Ecto neural progenitor cell (in vitro differentiated cells): ENCODE measurements around the gene MYRF.

Experiments used
- DNase-seq: peaks from one replicate; pipeline ENCODE4 v3.0.0-alpha.2; 2018; ENCODE audit warnings: low spot score

Gene MYRF

GRCh38 chr11:61718621-61719302, 33.7 kb upstream of the MYRF start:
- peak; percentile 84 for DNase-seq

GRCh38 chr11:61719978-61720377, 32.5 kb upstream of the MYRF start:
- DNase-seq, result no peak

GRCh38 chr11:61720597-61720996, 31.8 kb upstream of the MYRF start:
- no peak for DNase-seq

- no peak for DNase-seq
These were observed 28.0 kb upstream of the MYRF start for GRCh38 chr11:61724437-61724836.

DNA sequence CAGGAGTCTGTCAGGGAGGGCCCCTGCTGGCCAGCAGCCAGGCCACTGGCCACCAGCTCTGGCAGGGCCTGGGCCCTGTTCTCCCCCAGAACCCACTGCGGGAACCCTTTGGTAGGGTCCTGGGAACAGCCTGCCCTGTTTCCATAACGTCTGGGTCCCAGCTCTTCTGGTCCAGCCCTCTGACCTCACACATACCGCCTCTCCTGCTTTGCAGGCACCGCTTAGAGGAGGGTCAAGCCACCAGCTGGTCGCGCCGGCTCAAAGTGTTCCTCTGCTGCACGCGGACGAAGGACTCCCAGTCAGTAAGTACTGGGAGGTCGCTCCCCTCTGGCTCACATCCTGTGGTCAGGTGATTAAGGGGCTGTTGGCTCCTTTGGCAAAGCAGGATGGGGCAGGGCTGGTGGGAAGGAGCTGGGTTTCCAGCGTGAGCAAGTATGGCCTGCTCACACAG, 26.6 kb upstream of the MYRF start:
- no peak for DNase-seq

GRCh38 chr11:61726775-61727174, 25.7 kb upstream of the MYRF start:
- no peak for DNase-seq

GRCh38 chr11:61727401-61727811, 25.0 kb upstream of the MYRF start:
- no peak for DNase-seq

GRCh38 chr11:61728066-61728939, 24.1 kb upstream of the MYRF start:
- no peak for DNase-seq

- DNase-seq, result no peak
These were observed 23.6 kb upstream of the MYRF start for GRCh38 chr11:61728940-61729219.

- DNase-seq, result no peak
These were observed 22.0 kb upstream of the MYRF start for GRCh38 chr11:61730240-61730994.

DNA sequence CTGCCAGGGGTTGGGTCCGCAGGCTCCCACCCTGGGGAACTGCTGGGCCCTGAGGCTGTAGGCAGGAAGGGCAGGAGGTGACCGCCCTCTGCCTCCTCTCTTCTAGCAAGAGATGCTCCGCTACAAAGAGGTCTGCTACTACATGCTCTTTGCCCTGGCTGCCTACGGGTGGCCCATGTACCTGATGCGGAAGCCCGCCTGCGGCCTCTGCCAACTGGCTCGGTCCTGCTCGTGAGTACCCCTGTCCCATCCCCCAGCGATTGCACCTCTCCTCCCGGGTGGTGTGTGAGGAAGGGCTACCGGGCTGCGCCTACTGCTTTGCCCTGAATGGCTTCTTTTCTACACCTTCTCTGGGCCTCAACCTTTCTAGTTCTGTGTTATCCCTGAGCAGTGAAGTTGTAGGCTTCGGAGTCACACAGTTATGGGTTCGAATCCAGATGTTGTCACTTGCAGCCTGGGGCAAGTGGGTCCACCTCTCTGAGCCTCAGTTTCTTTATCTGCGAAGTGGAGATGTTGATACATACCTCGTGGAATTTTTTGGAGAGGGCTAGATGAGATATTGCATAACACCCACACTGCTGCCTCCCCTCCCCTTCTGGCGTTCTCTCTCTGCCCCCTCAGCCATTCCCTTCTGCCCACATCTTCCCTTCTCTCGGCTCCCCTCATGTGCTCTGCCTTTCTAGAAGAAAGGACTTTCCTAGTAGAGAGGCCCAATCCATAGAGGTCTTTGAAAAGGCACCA, 21.1 kb upstream of the MYRF start:
- DNase-seq, result no peak

GRCh38 chr11:61731952-61732675, 20.3 kb upstream of the MYRF start:
- no peak for DNase-seq

GRCh38 chr11:61732705-61733104, 19.7 kb upstream of the MYRF start:
- DNase-seq, result no peak

DNA sequence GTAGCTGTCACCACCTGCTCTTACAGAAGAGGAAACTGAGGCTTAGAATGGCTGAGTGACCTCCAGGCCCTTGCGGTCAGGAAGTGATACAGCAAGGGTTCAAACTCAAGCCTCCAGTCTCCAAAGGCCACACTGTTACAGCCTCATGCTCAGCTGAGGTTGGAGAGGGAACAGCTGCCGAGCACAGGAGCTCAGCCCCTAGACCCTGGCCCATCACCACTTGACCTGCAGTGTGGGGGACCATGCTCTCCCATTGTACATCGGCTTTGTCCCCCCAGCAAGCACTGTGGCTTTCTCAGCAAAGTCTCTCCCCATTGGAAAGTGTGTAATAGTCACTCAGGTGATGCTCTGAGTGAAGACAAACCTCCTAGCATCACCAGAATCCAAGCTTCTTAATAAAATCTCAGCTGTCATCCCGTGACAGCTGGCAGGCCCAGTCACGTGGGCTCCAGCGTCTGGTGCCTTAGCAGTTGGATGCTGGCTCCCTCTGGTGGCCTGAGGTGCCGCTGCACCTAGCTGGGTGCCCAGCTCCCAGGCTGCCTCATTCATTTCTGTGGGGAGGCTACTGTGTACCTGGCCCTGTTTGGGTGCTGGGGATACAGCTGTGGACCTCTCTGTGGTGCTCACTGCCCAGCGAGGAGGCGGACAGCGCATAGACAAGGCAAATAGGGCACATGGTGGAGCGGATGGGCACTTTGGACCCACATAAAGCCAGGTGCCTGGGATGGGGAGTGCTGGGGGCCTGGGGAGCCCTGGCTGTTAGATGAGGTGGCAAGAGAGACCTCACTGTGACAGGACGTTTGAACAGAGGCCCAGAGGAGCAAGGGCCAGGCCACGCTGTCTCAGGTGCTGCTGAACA, 19.1 kb upstream of the MYRF start:
- peak; percentile 86 for DNase-seq

DNA sequence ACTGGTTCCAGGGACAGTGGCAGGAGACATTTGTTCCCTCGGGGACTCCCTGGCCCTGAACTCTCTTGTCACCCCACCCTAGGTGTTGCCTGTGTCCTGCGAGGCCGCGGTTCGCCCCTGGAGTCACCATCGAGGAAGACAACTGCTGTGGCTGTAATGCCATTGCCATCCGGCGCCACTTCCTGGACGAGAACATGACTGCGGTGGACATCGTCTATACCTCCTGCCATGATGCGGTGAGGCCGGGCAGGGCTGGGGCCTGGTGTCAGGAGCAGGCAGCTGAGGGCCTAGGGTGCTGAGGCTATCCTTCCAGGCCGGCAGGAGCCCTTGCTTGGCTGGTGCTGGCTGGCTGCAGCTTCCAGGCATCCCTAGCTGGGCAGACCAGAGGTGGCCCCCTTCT, 17.7 kb upstream of the MYRF start:
- no peak for DNase-seq

DNA sequence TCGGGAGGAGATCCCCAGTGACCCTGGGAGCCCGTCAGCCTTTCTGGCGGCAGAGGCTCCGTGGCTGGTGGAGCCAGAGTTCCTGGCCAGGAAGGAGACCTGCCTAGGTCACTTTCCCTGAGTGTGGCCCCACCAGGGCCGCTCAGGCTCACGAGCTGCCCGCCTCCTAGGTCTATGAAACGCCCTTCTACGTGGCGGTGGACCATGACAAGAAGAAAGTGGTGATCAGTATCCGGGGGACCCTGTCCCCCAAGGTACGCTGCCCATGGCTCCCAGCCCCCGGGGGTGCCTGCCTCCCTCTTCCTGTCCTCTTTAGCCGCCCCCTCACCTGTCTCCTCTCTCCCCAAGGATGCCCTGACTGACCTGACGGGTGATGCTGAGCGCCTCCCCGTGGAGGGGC, 17.0 kb upstream of the MYRF start:
- no peak for DNase-seq

DNA sequence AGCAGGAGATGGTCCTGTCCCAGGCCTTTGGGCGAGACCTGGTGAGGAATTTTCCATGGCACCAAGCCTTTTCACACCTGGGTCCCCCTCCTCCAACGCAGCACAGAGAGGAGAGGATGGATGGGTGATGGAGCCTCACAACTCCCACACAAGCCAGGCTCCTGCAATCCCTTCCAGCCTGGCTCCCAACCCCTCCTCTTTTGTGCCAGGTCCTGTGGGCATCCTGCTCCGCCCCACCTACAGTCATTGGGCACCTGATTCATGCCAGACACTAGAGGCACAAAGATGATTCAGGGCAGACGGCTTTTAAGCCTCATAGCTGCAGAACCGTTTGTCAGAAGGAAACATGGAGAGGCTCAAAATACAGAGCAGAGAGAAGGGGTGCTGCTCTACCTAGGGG, 16.1 kb upstream of the MYRF start:
- DNase-seq, result no peak

- no peak for DNase-seq
These were observed 15.3 kb upstream of the MYRF start for GRCh38 chr11:61737131-61737530.

GRCh38 chr11:61737636-61738386, 14.6 kb upstream of the MYRF start:
- no peak for DNase-seq

GRCh38 chr11:61738776-61739175, 13.7 kb upstream of the MYRF start:
- no peak for DNase-seq
